Measurements from ENCODE around the gene E2F7.

GRCh38 chr12:77102123-77102522 lies 36.8 kb upstream of the E2F7 start:
- TF ChIP-seq CTCF (conservative IDR thresholded peaks at IDR 0.05 in 1 of 2, IDR thresholded peaks at IDR 0.05 in 1 of 2; ENCODE audit: extremely low read depth in 1 of 2, insufficient read depth in 1 of 2, low read depth in 1 of 2, low read length in 2 of 2) (no peak), EZH2 (IDR thresholded peaks at IDR 0.05; ENCODE audit: borderline replicate concordance, low read length) (no peak)

Data from mammary epithelial cell (primary cell).